Neural progenitor cell (in vitro differentiated cells): ENCODE data around the gene MMP3.
"Not testable (repeated sequence)": the region's sequence is repeated elsewhere in the genome, so short reads cannot be mapped to it uniquely, and the experiment has no call there.

Source experiments
- EZH2 ChIP-seq: fragments of 200-600 bp; sonication (generic); IDR thresholded peaks from 2 replicates; pipeline ENCODE4 v1.6.1; 2017; ENCODE audit warnings: antibody characterized with exemption, mild to moderate bottlenecking, moderate library complexity
- EZH2phosphoT487 ChIP-seq: fragments of 200-600 bp; sonication (generic); IDR thresholded peaks from 2 replicates; pipeline ENCODE4 v1.6.1; 2017; ENCODE audit warnings: antibody characterized with exemption
- TF ChIP-seq, protein P1 (sequence below): fragments of 200-600 bp; sonication (generic); IDR thresholded peaks from 2 replicates; pipeline ENCODE4 v1.5.1; 2017; ENCODE audit warnings: antibody characterized with exemption, mild to moderate bottlenecking

DNA sequence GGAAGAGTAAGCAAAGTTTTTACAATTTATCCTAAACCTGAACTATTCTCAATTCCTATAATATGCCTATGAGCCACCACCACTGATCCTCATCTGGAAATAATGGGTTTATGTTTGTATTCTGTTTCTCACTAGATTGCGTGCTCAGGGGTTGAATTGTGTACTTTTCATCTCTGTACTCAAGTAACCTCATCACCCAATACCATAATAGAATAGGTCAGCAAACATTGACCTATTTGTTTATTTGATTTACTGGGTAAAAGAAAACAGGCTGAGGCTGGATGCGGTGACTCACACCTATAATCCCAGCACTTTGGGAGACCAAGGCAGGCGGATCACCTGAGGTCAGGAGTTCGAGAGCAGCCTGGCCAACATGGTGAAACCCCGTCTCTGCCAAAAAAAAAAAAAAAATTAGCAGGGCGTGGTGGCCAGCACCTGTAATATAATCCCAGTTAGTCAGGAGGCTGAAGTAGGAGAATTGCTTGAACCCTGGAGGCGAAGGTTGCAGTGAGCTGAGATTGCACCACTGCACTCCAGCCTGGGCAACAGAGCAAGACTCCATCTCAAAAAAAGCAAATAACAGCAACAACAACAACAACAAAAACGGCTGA is 26.1 kb upstream of the MMP3 start:
- TF ChIP-seq, protein P1, sequence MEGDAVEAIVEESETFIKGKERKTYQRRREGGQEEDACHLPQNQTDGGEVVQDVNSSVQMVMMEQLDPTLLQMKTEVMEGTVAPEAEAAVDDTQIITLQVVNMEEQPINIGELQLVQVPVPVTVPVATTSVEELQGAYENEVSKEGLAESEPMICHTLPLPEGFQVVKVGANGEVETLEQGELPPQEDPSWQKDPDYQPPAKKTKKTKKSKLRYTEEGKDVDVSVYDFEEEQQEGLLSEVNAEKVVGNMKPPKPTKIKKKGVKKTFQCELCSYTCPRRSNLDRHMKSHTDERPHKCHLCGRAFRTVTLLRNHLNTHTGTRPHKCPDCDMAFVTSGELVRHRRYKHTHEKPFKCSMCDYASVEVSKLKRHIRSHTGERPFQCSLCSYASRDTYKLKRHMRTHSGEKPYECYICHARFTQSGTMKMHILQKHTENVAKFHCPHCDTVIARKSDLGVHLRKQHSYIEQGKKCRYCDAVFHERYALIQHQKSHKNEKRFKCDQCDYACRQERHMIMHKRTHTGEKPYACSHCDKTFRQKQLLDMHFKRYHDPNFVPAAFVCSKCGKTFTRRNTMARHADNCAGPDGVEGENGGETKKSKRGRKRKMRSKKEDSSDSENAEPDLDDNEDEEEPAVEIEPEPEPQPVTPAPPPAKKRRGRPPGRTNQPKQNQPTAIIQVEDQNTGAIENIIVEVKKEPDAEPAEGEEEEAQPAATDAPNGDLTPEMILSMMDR: not testable (repeated sequence)
- not testable (repeated sequence) for TF ChIP-seq EZH2, EZH2phosphoT487
